ENCODE results near the gene PCNT.
A peak's percentile ranks its signal among the peaks of the same experiment; 100 is the strongest.
"Not testable (repeated sequence)": the region's sequence is repeated elsewhere in the genome, so short reads cannot be mapped to it uniquely, and the experiment has no call there.

The PCNT gene

GRCh38 chr21:46363698-46364097 is 39.7 kb downstream of the PCNT start:
- no peak for DNase-seq

- no peak for DNase-seq
These were observed 42.1 kb downstream of the PCNT start for GRCh38 chr21:46366091-46366490.

GRCh38 chr21:46366561-46366960 is 42.6 kb downstream of the PCNT start:
- DNase-seq: no peak

- no peak for DNase-seq
These were observed 43.0 kb downstream of the PCNT start for GRCh38 chr21:46366966-46367365.

GRCh38 chr21:46368533-46369285 is 44.8 kb downstream of the PCNT start:
- DNase-seq: peak; percentile 53

GRCh38 chr21:46369520-46370235 is 45.7 kb downstream of the PCNT start:
- DNase-seq: no peak

GRCh38 chr21:46371204-46372013 is 47.5 kb downstream of the PCNT start:
- no peak for DNase-seq

- DNase-seq: no peak
These were observed 48.1 kb downstream of the PCNT start for GRCh38 chr21:46372014-46372485.

GRCh38 chr21:46372947-46373346 is 49.0 kb downstream of the PCNT start:
- DNase-seq: not testable (repeated sequence)

GRCh38 chr21:46374761-46375389 is 50.9 kb downstream of the PCNT start:
- no peak for DNase-seq

GRCh38 chr21:46375560-46376230 is 51.7 kb downstream of the PCNT start:
- no peak for DNase-seq

GRCh38 chr21:46376231-46376628 is 52.3 kb downstream of the PCNT start:
- DNase-seq: no peak

- no peak for DNase-seq
These were observed 53.0 kb downstream of the PCNT start for GRCh38 chr21:46376856-46377453.

- no peak for DNase-seq
These were observed 53.8 kb downstream of the PCNT start for GRCh38 chr21:46377789-46378188.

GRCh38 chr21:46379105-46379504 is 55.1 kb downstream of the PCNT start:
- no peak for DNase-seq

GRCh38 chr21:46379691-46380090 is 55.7 kb downstream of the PCNT start:
- DNase-seq: no peak

GRCh38 chr21:46381541-46381940 is 57.6 kb downstream of the PCNT start:
- DNase-seq: no peak

- DNase-seq: no peak
These were observed 60.6 kb downstream of the PCNT start for GRCh38 chr21:46384556-46384955.

- DNase-seq: no peak
These were observed 62.1 kb downstream of the PCNT start for GRCh38 chr21:46385846-46386733.

GRCh38 chr21:46386734-46387088 is 62.8 kb downstream of the PCNT start:
- no peak for DNase-seq
